A549 (cell line): ENCODE results near the gene ACBD5. TPM values are rescaled to one million over a fixed set of nuclear protein-coding genes. Genes with fewer than 3 reads are reported as not detected.
A peak's percentile ranks its signal among the peaks of the same experiment; 100 is the strongest.
"Not testable (repeated sequence)": the region's sequence is repeated elsewhere in the genome, so short reads cannot be mapped to it uniquely, and the experiment has no call there.

Source experiments
- ATAC-seq, 2 experiments: fragments of 200-7000 bp in 1 of 2; fragments of >200 bp in 1 of 2; cut with Nextera tagmentation in 1 of 2; cut with Tn5 transposase in 1 of 2; 3 replicates each; pipeline versions ENCODE4 v1.8.0 to v1.9.1; 2018 to 2020; ENCODE audit warnings: mild to moderate bottlenecking in 1 of 2, moderate library complexity in 1 of 2
- CTCF ChIA-PET: fragments of 300-600 bp; sonication (Branson Sonifier 250); formaldehyde crosslinking; extraction: SDS; loops from one replicate; lab custom pipeline; 2021; ENCODE audit warnings: antibody characterized with exemption, inconsistent platforms; lab: Yijun Ruan, JAX
- POLR2A ChIA-PET: fragments of 350-600 bp; formaldehyde crosslinking; extraction: SDS; loops from one replicate; lab custom pipeline; 2021; ENCODE audit warnings: antibody characterized with exemption, inconsistent platforms; lab: Yijun Ruan, JAX
- DNase-seq, 2 experiments: peaks; one replicate each; pipeline versions ENCODE4 v3.0.0 to v3.0.0-alpha.2; 2011 to 2016; ENCODE audit warnings: low read depth in 1 of 2, low spot score in 1 of 2
- FAIRE-seq: peaks from 2 replicates; lab custom pipeline; 2011; peaks lifted over from hg19 to GRCh38; lab: Jason Lieb, UNC
- H3K27ac ChIP-seq, 2 experiments: fragments of >200 bp; sonication (Bioruptor Twin); formaldehyde crosslinking; 3 replicates each; pipeline ENCODE4 v1.5.1; 2016 to 2017
- H3K4me1 ChIP-seq: fragments of >200 bp; sonication (Bioruptor Twin); formaldehyde crosslinking; 3 replicates; pipeline ENCODE4 v1.6.1; 2016
- H3K4me2 ChIP-seq: fragments of >200 bp; sonication (Bioruptor Twin); formaldehyde crosslinking; 3 replicates; pipeline ENCODE4 v1.6.1; 2016
- H3K4me3 ChIP-seq: fragments of >200 bp; sonication (Bioruptor Twin); formaldehyde crosslinking; 3 replicates; pipeline ENCODE4 v1.5.1; 2016
- H3K9me3 ChIP-seq: fragments of >200 bp; sonication (Bioruptor Twin); formaldehyde crosslinking; 3 replicates; pipeline ENCODE4 v1.6.1; 2016
- CEBPB ChIP-seq, 2 experiments: fragments of >200 bp in 1 of 2; sonication (Bioruptor Twin) in 1 of 2; formaldehyde crosslinking in 1 of 2; IDR thresholded peaks; 2 replicates each; pipeline ENCODE4 v1.6.1; 2012 to 2016
- FOSL2 ChIP-seq, 2 experiments: fragments of 450-650 bp in 1 of 2; fragments of >200 bp in 1 of 2; sonication (Bioruptor Twin) in 1 of 2; formaldehyde crosslinking; IDR thresholded peaks; 2 replicates each; pipeline versions ENCODE4 v1.5.0 to v1.6.1; 2016 to 2020; ENCODE audit warnings: mild to moderate bottlenecking in 1 of 2, moderate library complexity in 1 of 2
- KDM1A ChIP-seq: fragments of 200-600 bp; sonication (generic); IDR thresholded peaks from 2 replicates; pipeline ENCODE4 v1.6.1; 2016; ENCODE audit warnings: low read depth, mild to moderate bottlenecking
- PHF8 ChIP-seq: fragments of 200-600 bp; sonication (generic); IDR thresholded peaks from 2 replicates; pipeline ENCODE4 v1.6.1; 2016; ENCODE audit warnings: low read depth, mild to moderate bottlenecking, antibody characterized with exemption, moderate library complexity, borderline replicate concordance
- WGBS: methylation state at CpG from one replicate; pipeline ENCODE4 v1.1.6; 2017; ENCODE audit errors: missing lambda C conversion rate; 5-methylcytosine and 5-hydroxymethylcytosine counted together
- polyA plus RNA-seq, 4 experiments: library from polyadenylated mRNA; depleted of rRNA in 3 of 4; stranded (reverse); fragments of >200 nt; fragmentation: RNase III in 1 of 4; extraction: RNeasy Plus Mini Kit Qiagen cat#74134 plus additional on column Dnase treatment in 1 of 4; gene quantifications; 2 replicates in 3 of 4; 3 replicates in 1 of 4; pipeline ENCODE4 v1.2.3, GENCODE V29; 2011 to 2017
- TF ChIP-seq, protein P1 (sequence below): IDR thresholded peaks from 2 replicates; pipeline ENCODE4 v1.6.1; 2012; ENCODE audit warnings: low read depth, borderline replicate concordance
- TF ChIP-seq, protein P2 (sequence below): fragments of 450-650 bp; IDR thresholded peaks from 2 replicates; pipeline ENCODE4 v1.6.1; 2014; ENCODE audit warnings: antibody characterized with exemption

The ACBD5 gene
- polyA plus RNA-seq, 2 of the 4 experiments (the other 2 are of a cell fraction), result 35.9 to 55.8 TPM

DNA sequence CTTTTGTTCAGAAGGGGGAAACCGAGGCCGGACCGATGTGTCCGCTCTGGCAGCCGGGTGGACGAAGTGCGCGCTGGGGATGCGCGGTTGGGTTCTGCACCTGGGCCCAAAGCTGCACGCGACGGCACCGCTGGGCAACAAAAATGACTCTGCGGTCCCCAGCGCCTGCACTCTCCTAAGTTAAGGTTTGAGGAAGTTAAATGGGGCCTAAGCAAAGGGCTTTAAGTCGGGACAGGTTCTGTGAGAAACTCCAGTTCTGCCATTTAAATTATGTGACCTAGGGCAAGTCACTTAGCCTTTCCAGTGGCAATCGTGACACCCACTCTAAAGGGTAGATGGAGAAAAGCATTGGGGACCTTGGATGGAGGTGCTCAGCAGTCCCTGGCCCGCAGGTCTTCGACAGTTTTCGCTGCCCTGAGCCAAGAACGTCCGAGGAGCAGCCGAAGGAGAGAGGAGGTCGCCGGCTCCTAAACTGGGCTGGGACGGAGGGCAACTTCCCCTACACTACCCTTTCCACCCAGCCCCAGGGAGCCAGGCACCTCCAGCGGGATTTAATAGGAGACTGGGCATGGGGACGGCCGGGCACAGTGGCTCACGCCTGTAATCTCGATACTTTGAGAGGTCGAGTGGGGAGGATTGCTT lies 534 bp upstream of the ACBD5 start:
- FAIRE-seq, result no peak
- POLR2A ChIA-PET, result interaction anchor here (2.5 kb wide), 1 partner anchor 12 kb away, joined by 14 read pairs; no protein-coding TSS in a partner anchor

DNA sequence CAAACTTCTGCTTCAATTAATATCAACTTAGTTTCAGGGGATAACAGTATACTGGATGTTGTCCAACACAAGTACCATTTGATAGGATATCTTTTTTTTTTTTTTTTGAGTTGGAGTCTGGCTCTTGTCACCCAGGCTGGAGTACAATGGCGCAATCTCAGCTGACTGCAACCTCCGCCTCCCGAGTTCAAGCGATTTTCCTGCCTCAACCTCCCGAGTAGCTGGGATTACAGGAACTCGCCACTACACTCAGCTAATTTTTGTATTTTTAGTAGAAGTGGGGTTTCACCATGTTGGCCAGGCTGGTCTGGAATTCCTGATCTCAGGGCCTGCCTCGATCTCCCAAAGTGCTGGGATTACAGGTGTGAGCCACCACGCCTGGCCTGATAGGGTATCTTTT lies 3.1 kb downstream of the ACBD5 start:
- WGBS, result 19% methylated on average over 8 of the region's 8 CpGs
- peak; percentile 59 to 77; a peak in 3 of 4 replicates for TF ChIP-seq CEBPB (IDR thresholded peaks at IDR 0.05)
- TF ChIP-seq, all 56 proteins: peak for 1; not testable (repeated sequence) for 55
- H3K9me3 ChIP-seq, DNase-seq, FAIRE-seq, ATAC-seq, POLR2A ChIA-PET: not testable (repeated sequence)
- peaks cover 55% of the 10 kb centered on the region for H3K4me1 ChIP-seq
- CTCF ChIA-PET, result interaction anchor here (3.6 kb wide), 1 partner anchor 13 kb away, joined by 14 read pairs; no protein-coding TSS in a partner anchor
- peak overlapping the region; percentile 80 to 90 for H3K27ac ChIP-seq
- peak overlapping the region; percentile 95 for H3K4me2 ChIP-seq
- peak overlapping the region; percentile 62 for H3K4me3 ChIP-seq

More for the DNA sequence above, 534 bp upstream of the ACBD5 start:
- no peaks in the 10 kb centered on the region for H3K9me3 ChIP-seq
- peak in 1 of 2 experiments; percentile 46 for DNase-seq
- CTCF ChIA-PET, result no interaction called here
- TF ChIP-seq FOSL2 (IDR thresholded peaks at IDR 0.05) (no peak), FOSL2 (CRISPR knock-in tag; IDR thresholded peaks at IDR 0.05) (no peak)
- TF ChIP-seq, protein P1, sequence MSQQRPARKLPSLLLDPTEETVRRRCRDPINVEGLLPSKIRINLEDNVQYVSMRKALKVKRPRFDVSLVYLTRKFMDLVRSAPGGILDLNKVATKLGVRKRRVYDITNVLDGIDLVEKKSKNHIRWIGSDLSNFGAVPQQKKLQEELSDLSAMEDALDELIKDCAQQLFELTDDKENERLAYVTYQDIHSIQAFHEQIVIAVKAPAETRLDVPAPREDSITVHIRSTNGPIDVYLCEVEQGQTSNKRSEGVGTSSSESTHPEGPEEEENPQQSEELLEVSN, result 0 out of 2 replicates have a peak, but pooled peaks have one; percentile 33
- TF ChIP-seq, all 56 proteins: peak for 1
- Histone ChIP-seq H3K27ac (peak overlapping the region; percentile 89 to 92), H3K4me3 (peak overlapping the region; percentile 62), H3K4me2 (peak overlapping the region; percentile 95), H3K4me1 (peaks cover 38% of the 10 kb centered on the region)
- peak; percentile 17 to 31 for ATAC-seq
- WGBS, result 19% methylated on average over 17 of the region's 33 CpGs

DNA sequence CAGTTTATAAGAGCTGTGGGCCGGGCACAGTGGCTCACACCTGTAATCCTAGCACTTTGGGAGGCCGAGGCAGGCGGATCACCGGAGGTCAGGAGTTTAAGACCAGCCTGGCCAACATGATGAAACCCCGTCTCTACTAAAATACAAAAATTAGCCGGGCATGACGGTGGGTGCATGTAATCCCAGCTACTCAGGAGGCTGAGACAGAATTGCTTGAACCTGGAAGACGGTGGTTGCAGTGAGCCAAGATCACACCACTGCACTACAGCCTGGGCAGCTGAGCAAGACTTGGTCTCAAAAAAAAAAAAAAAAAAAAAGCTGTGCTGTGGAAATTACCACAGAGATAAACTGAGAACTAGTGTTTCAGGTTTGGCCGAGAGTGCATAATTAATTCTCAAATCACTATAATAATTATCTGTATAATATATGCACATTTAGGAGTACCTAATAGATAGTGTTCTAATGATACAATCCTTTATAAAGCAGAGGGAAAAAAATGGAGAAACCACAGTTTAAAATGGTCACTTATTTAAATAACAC lies 3.9 kb downstream of the ACBD5 start:
- peaks cover 55% of the 10 kb centered on the region for H3K4me1 ChIP-seq
- H3K4me2 ChIP-seq, result peak overlapping the region; percentile 95
- FAIRE-seq, ATAC-seq, DNase-seq, H3K9me3 ChIP-seq, H3K4me3 ChIP-seq: not testable (repeated sequence)
- peak overlapping the region; percentile 77 to 80; a peak in 5 of 6 replicates for H3K27ac ChIP-seq
- ChIA-PET CTCF (interaction anchor here (0.6 to 3.6 kb wide), 3 partner anchors 12 to 120 kb away, joined by 3 to 14 read pairs (median 3); no protein-coding TSS in a partner anchor), POLR2A (interaction anchor here (0.6 kb wide), 2 partner anchors 13 to 94 kb away, joined by 3 read pairs; no protein-coding TSS in a partner anchor)
- WGBS, result 46% methylated on average over 9 of the region's 9 CpGs

DNA sequence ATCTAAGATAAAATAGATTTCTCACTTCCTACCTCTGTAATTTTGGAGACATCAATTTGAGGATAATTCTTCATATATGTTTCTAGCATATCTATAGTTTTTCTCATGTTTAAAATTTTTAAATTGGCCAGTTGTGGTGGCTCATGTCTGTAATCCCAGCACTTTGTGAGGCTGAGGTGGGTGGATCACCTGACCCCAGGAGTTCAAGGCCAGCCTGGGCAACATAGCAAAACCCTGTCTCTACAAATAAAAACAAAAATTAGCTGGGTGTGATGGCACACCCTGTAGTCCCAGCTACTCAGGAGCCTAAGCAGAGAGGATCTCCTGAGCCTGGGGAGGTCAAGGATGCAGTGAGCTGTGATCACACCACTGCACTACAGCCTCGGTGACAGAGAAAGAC lies 4.9 kb downstream of the ACBD5 start:
- DNase-seq (no peak), FAIRE-seq (no peak), ATAC-seq (no peak)
- WGBS, result 57% methylated on average over 1 of the region's 1 CpG
- TF ChIP-seq KDM1A, result no peak
- TF ChIP-seq, protein P2, sequence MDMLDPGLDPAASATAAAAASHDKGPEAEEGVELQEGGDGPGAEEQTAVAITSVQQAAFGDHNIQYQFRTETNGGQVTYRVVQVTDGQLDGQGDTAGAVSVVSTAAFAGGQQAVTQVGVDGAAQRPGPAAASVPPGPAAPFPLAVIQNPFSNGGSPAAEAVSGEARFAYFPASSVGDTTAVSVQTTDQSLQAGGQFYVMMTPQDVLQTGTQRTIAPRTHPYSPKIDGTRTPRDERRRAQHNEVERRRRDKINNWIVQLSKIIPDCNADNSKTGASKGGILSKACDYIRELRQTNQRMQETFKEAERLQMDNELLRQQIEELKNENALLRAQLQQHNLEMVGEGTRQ, result no peak
- Histone ChIP-seq H3K27ac (peak overlapping the region; percentile 10 to 76; a peak in 3 of 6 replicates), H3K9me3 (no peaks in the 10 kb centered on the region), H3K4me2 (peak overlapping the region; percentile 95), H3K4me3 (no peak overlapping the region), H3K4me1 (peaks cover 51% of the 10 kb centered on the region)
- ChIA-PET CTCF (interaction anchor here (0.6 to 3.6 kb wide), 4 partner anchors 9 to 121 kb away, joined by 3 to 14 read pairs (median 4); no protein-coding TSS in a partner anchor), POLR2A (interaction anchor here (1.2 kb wide), 1 partner anchor 81 kb away, joined by 5 read pairs; the partner anchor contains the start of gene YME1L1)

DNA sequence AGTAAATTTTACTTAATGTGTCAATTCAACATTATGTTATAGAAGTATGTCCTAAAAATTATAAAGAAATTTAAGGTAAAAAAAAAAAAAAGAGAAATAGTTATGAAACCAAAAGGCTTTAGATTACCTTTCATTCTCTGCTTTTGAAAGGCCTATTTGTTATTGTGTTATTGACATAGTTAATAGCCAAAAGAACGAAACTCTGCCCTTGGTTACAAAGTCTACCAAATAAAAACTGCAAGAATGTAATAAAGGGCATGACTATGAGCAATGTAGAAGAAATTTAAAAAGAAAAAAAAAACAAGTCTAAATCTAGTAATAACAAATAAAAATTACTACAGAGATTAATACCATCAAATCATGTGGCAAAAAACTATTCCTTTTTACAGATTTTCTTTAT lies 10.6 kb downstream of the ACBD5 start:
- no peak overlapping the region for H3K27ac ChIP-seq
- no peak for FAIRE-seq
- 74% methylated on average over 1 of the region's 1 CpG for WGBS
- peaks cover 17% of the 10 kb centered on the region for H3K4me1 ChIP-seq
- DNase-seq, result no peak
- no peak overlapping the region for H3K4me3 ChIP-seq
- H3K4me2 ChIP-seq, result no peak overlapping the region
- ATAC-seq, result no peak
- TF ChIP-seq, protein P1, result no peak
- TF ChIP-seq PHF8, result no peak
- ChIA-PET POLR2A (interaction anchor here (0.7 kb wide), 1 partner anchor 10 kb away, joined by 3 read pairs; the partner anchor contains the start of gene ACBD5), CTCF (no interaction called here)
- no peaks in the 10 kb centered on the region for H3K9me3 ChIP-seq
